Measurements from ENCODE around the gene DNAJC15.

DNA sequence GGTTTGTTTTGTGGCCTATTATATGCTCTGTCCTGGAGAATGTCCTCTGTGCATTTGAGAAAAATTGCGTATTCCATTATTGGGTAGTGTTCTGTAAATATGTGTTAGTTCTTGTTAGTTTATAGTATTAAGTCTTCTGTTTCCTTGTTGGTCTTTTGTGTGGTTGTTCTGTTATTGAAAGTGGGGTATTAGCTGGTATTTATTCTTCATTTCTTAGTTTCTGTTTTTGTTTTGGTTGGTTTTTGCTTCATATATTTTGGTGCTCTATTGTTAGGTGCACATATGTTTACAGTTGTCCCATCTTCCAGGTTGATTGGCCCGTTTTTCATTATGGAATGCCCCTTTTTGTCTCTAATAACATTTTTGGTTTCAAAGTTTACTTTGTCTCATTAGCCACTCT lies 77.3 kb downstream of the DNAJC15 start:
- TF ChIP-seq, protein P1, sequence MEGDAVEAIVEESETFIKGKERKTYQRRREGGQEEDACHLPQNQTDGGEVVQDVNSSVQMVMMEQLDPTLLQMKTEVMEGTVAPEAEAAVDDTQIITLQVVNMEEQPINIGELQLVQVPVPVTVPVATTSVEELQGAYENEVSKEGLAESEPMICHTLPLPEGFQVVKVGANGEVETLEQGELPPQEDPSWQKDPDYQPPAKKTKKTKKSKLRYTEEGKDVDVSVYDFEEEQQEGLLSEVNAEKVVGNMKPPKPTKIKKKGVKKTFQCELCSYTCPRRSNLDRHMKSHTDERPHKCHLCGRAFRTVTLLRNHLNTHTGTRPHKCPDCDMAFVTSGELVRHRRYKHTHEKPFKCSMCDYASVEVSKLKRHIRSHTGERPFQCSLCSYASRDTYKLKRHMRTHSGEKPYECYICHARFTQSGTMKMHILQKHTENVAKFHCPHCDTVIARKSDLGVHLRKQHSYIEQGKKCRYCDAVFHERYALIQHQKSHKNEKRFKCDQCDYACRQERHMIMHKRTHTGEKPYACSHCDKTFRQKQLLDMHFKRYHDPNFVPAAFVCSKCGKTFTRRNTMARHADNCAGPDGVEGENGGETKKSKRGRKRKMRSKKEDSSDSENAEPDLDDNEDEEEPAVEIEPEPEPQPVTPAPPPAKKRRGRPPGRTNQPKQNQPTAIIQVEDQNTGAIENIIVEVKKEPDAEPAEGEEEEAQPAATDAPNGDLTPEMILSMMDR (IDR thresholded peaks at IDR 0.05) = no peak
- TF ChIP-seq, protein P2, sequence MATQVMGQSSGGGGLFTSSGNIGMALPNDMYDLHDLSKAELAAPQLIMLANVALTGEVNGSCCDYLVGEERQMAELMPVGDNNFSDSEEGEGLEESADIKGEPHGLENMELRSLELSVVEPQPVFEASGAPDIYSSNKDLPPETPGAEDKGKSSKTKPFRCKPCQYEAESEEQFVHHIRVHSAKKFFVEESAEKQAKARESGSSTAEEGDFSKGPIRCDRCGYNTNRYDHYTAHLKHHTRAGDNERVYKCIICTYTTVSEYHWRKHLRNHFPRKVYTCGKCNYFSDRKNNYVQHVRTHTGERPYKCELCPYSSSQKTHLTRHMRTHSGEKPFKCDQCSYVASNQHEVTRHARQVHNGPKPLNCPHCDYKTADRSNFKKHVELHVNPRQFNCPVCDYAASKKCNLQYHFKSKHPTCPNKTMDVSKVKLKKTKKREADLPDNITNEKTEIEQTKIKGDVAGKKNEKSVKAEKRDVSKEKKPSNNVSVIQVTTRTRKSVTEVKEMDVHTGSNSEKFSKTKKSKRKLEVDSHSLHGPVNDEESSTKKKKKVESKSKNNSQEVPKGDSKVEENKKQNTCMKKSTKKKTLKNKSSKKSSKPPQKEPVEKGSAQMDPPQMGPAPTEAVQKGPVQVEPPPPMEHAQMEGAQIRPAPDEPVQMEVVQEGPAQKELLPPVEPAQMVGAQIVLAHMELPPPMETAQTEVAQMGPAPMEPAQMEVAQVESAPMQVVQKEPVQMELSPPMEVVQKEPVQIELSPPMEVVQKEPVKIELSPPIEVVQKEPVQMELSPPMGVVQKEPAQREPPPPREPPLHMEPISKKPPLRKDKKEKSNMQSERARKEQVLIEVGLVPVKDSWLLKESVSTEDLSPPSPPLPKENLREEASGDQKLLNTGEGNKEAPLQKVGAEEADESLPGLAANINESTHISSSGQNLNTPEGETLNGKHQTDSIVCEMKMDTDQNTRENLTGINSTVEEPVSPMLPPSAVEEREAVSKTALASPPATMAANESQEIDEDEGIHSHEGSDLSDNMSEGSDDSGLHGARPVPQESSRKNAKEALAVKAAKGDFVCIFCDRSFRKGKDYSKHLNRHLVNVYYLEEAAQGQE (IDR thresholded peaks at IDR 0.05; ENCODE audit: insufficient read depth in 1 of 2, low read depth in 2 of 2, low read length in 1 of 2) = no peak

Measured in Panc1 (cell line).